ENCODE results near the gene GPR158.

DNA sequence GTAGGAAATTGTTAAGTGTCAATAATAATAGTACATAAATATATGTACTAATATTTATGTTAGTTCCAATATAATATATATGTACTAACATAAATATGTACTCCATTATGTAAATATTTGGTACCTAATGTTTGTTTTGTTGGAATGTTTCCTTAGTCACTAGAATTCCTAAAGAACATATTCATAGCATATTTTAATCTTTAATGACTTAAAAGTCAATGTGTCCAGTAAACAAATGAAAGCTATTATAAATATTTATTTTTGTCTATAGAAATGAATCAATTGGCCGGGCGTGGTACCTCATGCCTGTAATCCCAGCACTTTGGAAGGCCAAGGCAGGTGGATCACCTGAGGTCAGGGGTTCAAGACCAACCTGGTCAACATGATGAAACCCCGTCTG lies 153.6 kb downstream of the GPR158 start:
- TF ChIP-seq POLR2AphosphoS5 (IDR thresholded peaks at IDR 0.05) (no peak), CTCF (IDR thresholded peaks at IDR 0.05) (no peak)
